HG02981 (cell line): ENCODE results near the gene HDHD3.
"Not testable (repeated sequence)": the region's sequence is repeated elsewhere in the genome, so short reads cannot be mapped to it uniquely, and the experiment has no call there.

Experiments
- ATAC-seq: cut with Tn5 transposase; IDR thresholded peaks from one replicate; pipeline ENCODE4 v1.9.1; 2021; ENCODE audit warnings: mild to moderate bottlenecking, moderate library complexity; ENCODE audit not compliant: unreplicated experiment

The HDHD3 gene, protein sequence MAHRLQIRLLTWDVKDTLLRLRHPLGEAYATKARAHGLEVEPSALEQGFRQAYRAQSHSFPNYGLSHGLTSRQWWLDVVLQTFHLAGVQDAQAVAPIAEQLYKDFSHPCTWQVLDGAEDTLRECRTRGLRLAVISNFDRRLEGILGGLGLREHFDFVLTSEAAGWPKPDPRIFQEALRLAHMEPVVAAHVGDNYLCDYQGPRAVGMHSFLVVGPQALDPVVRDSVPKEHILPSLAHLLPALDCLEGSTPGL

DNA sequence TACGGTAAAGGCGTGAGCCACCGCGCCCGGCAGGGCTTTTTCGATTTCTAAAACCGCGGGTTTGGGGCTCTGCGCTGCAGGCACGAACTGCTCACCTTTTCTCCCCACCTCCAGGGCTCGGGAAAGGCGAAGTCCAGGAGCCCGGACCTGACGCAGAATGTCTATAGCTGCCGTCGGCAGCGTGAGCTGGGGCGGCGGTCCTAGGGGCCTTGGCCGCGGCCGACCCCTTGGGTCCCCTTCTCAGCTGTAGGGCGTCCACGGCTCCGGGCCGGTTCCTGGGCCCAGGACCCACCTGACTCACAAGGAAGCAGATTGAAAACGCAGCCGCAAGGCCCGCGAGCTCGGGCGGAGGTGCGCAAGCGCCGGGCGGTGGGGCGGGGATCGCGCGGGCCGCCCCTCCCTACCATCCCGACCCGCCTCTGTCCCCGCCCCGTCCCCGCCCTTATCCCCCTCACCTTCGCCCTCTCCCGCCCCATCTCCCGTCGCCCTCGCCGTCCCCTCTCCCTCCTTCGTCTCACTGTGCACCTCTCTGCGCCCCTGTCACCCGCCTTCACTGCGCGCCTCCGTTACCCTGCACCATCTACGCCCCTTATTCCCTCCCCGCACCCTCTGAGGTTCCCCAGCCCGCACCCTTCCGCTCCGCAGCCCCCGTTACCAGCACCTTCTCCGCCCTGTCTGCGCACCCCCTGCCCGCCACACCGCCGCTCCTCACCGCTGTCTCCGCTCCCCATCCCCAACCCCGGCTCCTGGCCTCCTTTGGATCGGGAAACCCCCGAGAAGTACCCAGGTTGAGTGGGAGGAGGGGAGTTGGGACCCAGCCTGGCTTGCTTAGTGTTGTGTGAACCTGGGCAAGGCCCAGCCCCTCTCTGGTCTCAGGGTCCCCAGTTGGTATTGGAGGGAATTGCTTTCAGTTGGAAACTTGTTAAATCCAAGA, at the start of gene HDHD3:
Gene HDHD3, minus strand, starts transcription at position 353 of the 934 bp plus-strand sequence. CDS start 2,632 bp downstream, outside the sequence.
- ATAC-seq: peak; percentile 82

DNA sequence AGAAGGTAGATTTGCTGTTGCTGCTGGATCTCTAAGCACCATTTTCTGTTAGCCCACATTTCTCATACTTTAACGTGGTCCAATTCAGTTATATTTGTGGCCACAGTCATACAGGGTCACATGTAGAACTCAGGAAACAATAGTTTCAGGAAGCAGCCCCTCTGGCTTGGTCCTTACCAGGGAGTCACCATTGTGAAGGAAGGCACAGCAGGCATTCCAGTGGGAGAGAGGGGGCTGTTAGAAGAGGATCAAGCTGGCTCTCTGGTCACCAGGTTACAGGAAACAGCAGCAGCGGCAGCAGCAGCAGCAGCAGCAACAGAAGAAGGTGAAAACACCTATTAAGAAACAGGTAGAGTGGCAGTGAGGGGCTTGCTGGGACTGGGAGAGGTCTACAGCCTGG, 48.3 kb upstream of the HDHD3 start:
- ATAC-seq: no peak

DNA sequence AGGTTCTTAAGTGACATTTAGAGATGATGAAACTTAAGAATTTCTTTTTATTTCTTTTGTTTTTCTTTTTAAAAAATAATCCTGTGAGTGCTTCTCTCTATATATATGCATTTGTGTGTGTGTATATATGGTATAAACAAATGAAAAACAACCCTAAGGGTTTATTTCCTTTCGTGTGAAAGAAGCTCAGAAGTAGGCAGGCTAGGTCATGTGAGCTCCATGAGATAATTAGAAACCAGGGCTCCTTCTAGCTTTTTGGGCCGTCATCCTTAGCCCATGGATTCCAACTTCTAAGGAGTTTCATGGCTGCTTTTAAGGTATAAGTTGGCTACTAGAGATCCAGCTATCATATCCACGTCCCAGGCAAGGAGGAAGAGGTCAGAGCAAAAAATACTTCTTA, 44.9 kb upstream of the HDHD3 start:
- no peak for ATAC-seq

DNA sequence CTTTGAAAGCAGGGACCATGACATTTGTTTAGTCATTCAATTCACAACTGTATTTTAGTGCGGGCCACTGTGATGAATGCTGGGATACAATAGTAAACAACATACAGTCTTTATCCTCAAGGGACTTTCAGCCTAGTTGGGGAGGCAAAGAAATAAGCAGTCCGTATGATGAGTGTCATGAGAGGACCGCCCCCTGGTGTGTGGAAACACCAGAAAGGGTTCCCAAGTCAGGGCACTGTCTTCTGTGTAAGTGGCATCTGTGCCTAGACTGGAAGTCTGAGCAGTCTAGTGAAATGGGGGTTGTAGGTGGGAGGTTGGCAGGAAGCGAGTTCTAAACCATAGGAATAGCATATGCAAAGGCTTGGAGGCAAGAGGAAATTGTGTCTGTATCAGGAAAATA, 40.6 kb upstream of the HDHD3 start:
- ATAC-seq: no peak

DNA sequence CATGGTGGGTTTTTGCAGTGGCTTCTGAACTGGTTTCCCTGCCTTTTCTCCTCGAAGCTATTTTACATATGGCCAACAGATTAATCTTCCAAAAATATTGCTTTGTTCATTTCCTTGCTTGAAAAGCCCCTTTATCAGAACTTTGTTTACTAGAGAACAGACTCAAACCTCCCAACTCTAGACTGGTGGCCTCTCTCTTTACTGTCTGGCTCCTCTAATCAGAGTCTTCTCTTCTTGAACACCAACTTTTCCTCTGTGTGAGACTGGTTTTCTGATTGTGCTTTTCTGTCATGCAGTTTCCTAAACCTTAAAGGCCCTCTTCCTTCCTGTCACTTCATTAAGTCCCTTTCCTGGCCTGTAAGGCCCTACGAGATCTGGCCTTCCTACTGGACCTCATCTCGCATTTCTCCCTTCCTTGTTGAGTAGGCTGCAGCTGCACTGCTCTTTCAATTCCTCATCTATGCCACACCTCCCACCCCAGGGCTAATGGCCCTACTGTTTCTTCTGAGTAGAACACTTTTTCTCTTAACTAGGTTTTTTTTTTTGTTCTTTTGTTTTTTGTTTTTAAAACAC, 39.4 kb upstream of the HDHD3 start:
- ATAC-seq: peak; percentile 96

DNA sequence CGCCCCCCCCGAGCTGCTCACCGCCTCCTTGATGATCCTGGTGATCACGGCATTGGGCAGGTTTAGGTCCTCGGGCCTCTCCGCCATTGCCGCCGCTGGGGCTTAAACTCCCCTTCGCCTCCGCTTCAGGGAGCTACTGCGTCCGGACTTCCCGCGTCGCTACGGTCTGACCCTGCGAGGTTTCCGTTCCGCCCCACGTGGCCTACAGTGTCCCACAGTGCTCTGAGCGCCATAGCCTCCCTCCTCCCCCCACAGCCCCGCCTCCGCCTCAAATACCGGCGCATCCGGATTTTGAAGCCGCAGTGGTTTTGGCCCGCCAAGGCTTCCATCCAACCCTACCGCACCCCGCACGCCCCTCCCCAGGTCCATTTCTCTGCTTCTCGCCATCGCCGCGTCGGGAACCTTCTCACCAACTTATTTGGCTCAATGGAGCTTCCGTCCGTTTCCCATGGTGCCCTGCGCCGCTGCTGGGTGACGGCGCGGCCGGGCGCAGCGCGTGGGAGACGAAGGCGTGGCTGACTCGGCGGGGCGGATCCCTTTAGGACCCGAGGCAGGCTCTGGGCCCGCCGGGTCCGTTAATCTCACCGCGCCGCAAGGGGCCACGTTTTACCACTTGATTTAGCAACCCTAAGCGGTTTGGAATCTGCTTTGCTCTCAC, 33.5 kb upstream of the HDHD3 start, which contains the start of the genes C9orf43 and POLE3:
Gene C9orf43, plus strand, starts transcription at position 541 of the 658 bp plus-strand sequence. CDS start 2,747 bp downstream, outside the sequence.
Gene POLE3, minus strand, starts transcription at position 469 of the 658 bp plus-strand sequence. Its CDS starts 382 bp downstream, at position 87.
- peak; percentile 91 for ATAC-seq

DNA sequence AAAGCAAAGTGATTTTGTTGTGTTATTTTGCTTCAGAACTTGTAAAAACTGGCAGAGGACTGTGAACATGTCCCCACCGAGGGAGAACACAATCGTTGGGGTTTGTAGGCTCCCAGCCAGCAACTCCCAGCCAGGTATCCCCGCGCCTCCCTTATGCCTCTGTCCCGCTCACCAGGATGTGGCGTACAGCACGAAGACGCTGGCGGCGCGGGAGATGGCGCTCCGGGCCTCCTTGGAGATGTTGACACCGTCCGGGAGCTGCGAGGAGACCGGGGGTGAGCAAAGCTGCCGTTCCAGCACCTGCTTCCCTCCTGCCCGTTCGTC, 33.1 kb upstream of the HDHD3 start:
- ATAC-seq: peak; percentile 1

DNA sequence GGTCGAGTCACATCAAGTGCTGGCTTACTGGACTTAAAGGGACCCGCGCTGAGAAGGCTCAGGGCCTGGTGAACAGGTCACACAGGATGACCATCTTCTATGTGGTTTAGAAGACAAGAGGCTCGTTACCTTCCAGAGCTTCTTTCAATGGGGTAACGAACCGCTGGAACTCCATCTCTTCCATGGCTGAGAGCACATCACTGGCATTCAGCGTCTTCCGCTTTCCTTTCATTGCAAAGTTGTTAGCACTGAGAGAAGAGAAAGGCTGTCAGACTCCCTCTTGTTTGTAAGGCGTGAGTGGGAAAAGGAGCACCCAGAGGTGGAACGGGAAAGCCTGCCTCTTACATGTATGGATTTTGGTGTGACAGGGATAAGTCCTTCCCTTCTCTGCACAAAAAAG, 32.7 kb upstream of the HDHD3 start:
- ATAC-seq: no peak

DNA sequence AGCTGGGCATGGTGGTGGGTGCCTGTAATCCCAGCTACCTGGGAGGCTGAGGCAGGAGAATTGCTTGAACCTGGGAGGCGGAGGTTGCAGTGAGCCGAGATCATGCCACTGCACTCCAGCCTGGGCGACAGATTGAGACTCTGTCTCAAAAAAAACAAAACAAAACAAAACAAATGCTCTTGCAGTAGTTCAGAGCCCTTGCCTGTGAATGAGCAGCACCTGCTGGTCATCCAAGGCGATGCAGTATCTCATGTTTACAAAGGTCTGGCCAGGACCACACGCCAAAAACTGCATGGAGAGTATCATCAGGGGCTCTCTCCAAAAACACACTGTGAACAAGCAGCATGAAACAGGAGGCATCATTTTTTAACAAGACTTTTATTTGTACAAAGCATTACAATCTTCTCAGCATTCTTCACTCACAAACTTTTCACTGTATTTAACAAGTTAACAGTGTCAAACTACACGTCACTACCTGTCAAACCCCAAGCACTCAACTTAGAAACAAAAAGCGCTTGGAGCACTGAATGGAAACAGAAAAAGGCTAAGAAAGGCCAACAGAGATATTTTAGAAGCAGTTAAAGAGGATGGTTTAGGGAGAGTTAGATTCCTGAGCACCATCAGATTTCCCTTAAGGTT, 30.2 kb upstream of the HDHD3 start:
- peak; percentile 33 for ATAC-seq

DNA sequence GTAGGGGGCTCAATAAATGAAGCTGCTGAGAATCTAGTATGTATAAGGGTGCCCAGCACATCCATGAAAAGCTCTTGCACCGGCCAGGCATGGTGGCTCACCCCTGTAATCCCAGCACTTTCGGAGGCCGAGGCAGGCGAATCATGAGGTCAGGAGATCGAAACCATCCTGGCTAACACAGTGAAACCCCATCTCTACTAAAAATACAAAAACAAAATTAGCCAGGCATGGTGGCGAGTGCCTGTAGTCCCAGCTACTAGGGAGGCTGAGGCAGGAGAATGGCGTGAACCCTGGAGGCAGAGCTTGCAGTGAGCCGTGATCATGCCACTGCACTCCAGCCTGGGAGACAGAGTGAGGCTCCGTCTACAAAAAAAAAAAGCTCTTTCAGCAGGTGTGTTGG, 29.6 kb upstream of the HDHD3 start:
- ATAC-seq: not testable (repeated sequence)

DNA sequence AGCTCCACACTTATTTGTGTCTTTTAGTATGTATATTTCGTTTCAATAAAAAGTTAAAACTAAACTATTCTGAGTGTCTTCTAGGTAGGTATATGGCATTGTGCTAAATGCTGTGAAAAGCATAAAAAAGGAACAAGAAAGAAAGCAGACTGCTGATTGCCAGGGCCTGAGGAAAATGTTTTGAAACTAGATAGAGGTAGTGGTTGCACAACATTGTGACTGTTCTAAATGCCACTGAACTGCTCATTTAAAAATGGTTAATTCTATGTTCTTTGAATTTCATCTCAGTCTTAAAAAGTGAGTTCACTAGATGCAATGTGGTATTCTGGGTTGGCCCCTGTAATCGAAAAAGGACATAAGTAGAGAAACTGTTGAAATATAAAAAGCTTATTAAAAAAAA, 26.9 kb upstream of the HDHD3 start:
- ATAC-seq: no peak

DNA sequence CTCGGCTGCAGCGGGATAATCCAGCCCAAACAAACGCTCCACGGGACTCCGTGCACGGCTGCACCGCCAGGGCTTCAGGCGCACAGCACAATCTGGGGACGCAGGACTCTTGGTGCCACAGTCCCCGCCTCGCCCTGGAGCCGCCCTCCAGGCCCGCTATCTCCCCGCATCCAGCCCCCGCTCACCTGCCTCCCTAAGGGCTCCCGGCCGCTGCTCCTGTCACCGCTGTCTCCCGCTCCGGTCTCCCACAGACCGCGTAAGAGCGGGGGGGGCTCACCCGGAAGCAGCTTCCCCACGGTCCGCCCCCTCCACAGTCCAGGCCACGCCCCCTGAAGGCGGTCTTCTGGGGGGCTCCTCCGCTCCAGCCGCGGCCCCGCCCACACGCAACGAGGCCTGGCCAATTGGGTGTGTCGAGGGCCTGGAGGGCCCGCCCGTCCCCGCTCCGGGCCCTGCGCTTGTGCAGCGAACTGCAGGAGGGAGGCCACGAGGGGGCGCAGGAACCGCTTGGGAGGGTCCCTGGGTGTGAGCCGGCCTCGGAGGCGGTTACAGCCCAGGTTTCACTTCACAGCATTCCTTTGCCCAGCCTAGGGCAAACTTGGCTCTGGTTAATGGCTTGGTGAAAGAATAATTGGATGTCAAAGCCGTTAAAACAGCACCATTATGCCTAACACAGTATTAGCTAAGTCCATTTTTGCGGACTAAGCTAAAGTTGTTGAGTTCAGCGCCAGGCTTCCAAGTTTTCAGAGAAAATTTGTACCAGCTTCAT, 24.4 kb upstream of the HDHD3 start, which contains the start of gene ALAD:
Gene ALAD, minus strand, starts transcription at position 258 of the 766 bp plus-strand sequence. CDS start 7,725 bp downstream, outside the sequence.
- ATAC-seq: peak; percentile 100

DNA sequence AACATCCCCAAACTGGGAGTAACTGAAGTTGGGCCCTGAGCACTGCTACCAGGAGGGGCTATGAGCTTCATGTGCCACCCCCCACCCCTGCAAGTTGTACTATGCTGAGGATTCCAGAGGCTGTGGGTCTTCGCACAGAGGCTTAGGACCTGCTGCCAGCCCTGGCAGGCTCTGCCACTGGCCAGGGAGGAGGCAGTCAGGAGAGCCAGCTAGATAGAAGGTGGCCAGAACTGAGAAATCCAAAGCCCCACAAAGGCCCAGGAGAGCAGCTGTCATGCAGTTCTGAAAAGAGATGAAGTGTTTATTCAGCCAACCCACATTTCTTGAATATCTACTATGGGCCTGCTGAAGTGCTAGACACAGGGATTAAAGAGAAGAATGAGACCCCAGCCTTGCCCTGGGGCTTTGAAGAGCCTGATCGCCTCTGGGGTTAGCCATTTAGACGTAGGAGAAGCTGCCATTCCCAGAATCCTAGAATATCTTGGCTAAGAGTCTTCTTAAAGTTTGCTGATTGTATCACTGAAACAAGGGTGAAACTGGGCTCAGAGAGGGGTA, 22.9 kb upstream of the HDHD3 start:
- ATAC-seq: no peak

DNA sequence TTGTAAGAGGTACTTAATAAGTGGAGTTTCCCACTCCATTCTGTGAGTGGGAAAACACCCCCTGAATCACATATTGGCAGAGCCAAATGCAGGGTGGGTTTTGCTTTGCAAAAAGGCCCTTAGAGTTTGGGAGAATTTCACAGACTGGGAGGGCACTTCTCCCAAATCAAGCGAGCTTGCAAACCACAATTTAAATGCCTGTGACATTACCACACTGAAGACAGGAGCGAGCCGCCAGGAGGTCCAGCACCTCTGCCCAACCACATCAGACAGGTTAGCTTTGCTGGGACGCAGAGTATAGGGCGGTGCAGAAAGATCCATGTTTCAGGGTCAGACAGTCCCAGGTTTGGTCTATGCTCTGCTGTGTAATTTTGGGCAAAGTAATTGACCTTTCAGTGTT, 22.0 kb upstream of the HDHD3 start:
- no peak for ATAC-seq

DNA sequence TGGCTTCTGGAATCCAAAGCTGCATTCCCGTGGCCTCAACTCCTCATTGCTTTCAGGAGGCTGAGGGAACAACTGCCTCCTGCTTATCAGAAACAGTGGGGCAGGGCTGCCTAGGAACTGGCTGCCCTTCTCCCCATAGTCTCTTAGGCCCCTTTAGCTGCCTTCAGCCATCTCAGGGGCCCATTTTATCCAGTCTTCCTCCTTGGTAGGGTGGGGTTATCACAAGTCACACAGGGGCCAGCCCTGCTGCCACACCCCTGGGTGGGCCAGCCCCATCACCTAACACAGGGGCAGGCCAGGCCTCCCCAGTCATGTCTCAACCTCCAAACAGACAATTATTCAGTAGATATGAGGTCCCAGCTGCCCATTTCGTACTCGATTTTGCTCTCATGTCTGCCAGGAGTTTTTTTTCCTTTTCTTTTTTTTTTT, 20.4 kb upstream of the HDHD3 start:
- ATAC-seq: no peak

DNA sequence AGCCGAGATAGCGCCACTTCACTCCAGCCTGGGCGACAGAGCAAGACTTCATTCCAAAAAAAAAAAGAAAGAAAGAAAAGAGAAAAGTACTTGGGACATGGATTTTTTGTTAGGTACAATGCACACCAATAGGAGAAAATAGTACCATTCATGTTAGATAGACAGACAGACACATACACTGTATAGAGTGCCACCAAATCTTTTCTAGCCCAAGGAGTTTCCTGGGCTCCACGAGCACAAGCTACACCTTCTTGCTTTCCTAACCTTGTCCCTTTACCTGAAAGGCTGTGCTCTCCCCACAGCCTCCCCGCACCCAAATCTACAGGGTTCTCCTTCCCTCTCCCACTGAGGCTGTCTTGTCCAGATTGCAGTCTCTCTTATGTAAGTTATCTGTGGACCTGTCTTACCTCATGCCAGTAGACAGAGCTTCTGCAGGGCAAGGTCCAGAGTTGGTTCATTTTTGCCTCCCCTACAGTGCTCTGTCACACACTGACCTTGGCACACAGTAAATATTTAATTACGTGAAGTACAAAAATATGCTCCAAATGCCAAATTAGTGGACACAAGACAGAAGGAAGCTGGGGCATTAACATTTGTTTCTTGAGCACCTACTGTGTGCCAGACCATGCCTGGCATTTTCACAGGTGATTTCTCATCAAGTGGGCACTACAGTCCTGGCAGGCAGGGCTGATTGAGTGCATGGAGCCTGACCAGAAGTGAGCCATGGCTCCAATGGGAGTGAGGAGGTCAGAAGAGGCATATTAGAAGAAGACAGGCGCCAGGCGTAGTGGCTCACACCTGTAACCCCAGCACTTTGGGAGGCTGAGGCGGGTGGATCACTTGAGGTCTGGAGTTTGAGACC, 18.4 kb upstream of the HDHD3 start:
- no peak for ATAC-seq

DNA sequence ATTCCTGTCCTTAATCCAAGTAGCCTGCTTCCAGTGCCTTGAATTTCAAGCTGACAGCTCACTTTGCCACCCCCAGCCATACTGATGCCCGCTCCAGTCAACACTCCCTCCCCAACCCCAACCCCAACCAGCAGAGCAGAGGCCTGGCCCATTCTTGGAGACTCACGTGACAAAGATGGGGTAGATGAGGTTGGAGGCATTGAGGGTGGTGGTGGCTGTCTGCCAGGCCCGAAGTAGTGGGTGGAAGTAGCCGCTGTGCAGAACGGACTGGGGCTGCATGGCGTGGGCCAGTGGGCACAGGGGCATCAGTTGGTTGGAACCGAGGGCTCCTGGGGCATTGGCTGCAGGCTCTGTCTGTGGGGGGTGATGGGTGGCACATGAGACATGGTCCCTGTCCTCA, 16.5 kb upstream of the HDHD3 start:
- no peak for ATAC-seq

DNA sequence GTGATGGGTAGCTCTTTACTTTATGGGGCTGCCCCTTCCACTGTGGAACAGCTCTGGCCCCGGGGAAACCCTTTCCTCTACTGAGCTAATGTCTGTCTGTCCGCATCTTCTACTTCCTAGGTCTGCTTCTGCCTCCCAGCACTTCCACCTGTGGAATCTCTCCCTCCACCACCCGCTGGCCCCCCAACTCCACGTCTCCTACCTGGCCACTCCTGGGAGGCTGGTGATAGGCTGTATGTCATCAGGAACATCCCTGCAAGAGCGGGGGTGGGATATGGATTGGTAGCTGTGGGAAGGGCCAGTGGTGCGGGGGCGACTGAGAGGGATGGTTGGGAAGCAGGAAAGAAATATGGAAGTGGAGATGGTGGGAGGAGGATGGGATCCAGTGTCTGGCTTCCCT, 15.1 kb upstream of the HDHD3 start:
- no peak for ATAC-seq
